Stomach (tissue), 4 donors: ENCODE results near the gene BBOX1.

Experiments used
- CTCF ChIP-seq, 7 experiments: fragments of 450-650 bp in 4 of 7; fragments of 200-600 bp in 3 of 7; sonication (generic) in 3 of 7; IDR thresholded peaks; one replicate each; pipeline ENCODE4 v1.5.1; 2016 to 2019; ENCODE audit warnings: antibody characterized with exemption in 7 of 7, control low read depth in 2 of 7, mild to moderate bottlenecking in 1 of 7
- POLR2A ChIP-seq, 4 donors: fragments of 450-650 bp; IDR thresholded peaks; one replicate each; pipeline ENCODE4 v1.6.1; 2016; ENCODE audit warnings: antibody characterized with exemption in 4 of 4, control low read depth in 2 of 4, mild to moderate bottlenecking in 1 of 4, moderate library complexity in 1 of 4

DNA sequence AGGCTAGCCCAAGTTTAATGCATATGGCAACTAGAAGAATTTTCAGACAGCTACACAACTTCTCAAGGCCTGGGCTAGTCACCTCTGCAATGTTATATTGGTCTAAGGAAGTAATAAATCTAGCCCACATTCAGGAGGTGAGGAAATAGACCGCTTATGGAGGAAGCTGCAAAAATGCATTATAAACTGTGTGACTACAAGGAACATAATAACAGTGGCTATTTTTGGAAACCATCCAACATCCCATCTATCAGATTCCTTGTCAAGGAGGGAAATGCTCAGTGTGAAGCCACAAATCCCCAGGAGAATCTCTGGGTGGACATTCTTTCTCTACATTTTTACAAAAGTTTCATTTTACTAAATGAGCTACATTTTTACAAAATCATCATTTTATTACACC, 76.1 kb downstream of the BBOX1 start:
- TF ChIP-seq CTCF (IDR thresholded peaks at IDR 0.05) (no peak), POLR2A (IDR thresholded peaks at IDR 0.05) (no peak)
